Activated CD4-positive, alpha-beta T cell treated with anti-CD3 and anti-CD28 coated beads, Interleukin-2, amount 10 ng/mL, durations not matched to agents 24 days and 14 days (primary cell): ENCODE measurements around the gene EXOC4. TPM values are rescaled to one million over a fixed set of nuclear protein-coding genes. Genes with fewer than 3 reads are reported as not detected.
"Not testable (repeated sequence)": the region's sequence is repeated elsewhere in the genome, so short reads cannot be mapped to it uniquely, and the experiment has no call there.

Source experiments
- DNase-seq: peaks from one replicate; pipeline ENCODE4 v3.0.0; 2022
- H3K27ac Mint-ChIP-seq: one replicate; pipeline ENCODE4 v1.8.0; 2022; ENCODE audit warnings: mild to moderate bottlenecking, mixed read lengths
- H3K27me3 Mint-ChIP-seq: one replicate; pipeline ENCODE4 v1.8.0; 2022; ENCODE audit warnings: mixed read lengths
- H3K36me3 Mint-ChIP-seq: one replicate; pipeline ENCODE4 v1.8.0; 2022; ENCODE audit warnings: low read depth, mild to moderate bottlenecking, mixed read lengths
- H3K4me1 Mint-ChIP-seq: one replicate; pipeline ENCODE4 v1.8.0; 2021; ENCODE audit warnings: mixed read lengths
- H3K4me3 Mint-ChIP-seq: one replicate; pipeline ENCODE4 v1.8.0; 2022; ENCODE audit warnings: mild to moderate bottlenecking, moderate library complexity, mixed read lengths
- H3K9me3 Mint-ChIP-seq: one replicate; pipeline ENCODE4 v1.8.0; 2021; ENCODE audit warnings: mixed read lengths
- intact Hi-C: fragments of 100-400 bp; cut with micrococcal nuclease; formaldehyde crosslinking; loops from one replicate; pipeline ENCODE4 v1.15.1; 2023
- total RNA-seq: library from RNA; stranded (reverse); gene quantifications from 2 replicates; pipeline ENCODE4 v1.2.3, GENCODE V29; 2022

EXOC4 gene
- total RNA-seq, 1 donor from 2014 or later = 53.0 TPM

DNA sequence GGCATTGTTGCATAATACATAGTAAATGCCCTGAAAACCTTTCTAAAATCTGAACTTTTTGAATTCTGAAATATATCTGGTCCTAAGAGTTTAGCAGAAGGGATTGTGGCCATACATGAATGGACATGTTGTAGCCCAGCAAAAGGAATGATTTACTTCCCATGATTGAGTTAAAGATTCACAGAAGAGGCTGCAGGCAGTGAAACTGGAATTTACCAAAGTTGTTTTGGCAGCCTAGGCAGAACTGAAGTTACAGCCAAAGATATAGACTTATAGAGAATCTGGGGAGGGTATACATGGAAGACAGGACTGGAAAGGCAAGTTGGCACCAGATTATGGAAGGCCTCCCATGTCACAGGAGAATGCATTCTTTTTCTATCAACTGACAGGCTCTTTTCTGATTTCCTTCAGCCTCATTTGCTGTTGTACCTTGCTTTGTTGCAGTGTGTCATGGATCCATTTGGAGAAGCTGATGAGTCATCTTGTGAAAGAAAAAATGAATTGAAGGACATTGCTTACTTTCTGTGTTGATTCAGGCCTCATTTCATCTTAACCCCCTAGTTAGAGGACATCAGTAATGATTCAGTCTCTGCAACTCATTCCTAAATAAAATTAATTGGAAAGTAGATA lies 518.1 kb downstream of the EXOC4 start:
- Mint-ChIP-seq H3K4me3 (no peak overlapping the region), H3K27ac (no peak overlapping the region), H3K36me3 (no peaks in the 10 kb centered on the region), H3K4me1 (no peaks in the 10 kb centered on the region), H3K27me3 (no peaks in the 10 kb centered on the region), H3K9me3 (no peaks in the 10 kb centered on the region)
- no peak for DNase-seq
- intact Hi-C loops = no loop called here

DNA sequence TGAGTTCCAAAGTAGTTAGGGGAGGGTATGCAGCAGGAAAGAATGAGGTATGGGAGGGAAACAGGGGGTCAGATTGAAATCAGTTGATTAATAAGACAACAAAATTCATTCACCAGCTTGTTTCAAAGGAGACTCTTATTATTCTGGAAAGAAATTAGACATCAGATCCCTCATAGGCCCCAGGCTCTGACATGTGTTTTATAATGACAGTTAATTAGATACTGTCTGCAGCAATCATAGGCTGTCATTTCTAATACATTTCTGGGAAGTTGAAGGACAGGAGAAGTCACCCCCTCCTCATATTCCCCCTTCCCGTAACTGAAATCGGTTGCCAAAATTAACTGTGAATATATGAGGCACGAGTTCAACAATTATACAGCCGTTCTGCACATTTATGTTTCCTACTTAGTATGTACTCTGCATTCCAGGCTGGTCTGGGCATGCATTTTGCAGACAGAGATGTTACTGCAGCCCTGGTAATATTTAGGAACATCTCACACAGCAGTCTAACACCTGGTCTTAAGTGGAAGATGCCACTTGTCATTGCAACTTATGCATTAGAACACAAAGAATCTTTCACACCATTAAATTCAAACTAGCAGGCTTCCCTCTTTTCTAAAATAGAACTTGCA lies 519.0 kb downstream of the EXOC4 start:
- Mint-ChIP-seq H3K9me3 (no peaks in the 10 kb centered on the region), H3K27me3 (no peaks in the 10 kb centered on the region), H3K4me3 (no peak overlapping the region), H3K36me3 (no peaks in the 10 kb centered on the region), H3K27ac (no peak overlapping the region), H3K4me1 (no peaks in the 10 kb centered on the region)
- no peak for DNase-seq
- intact Hi-C loops = no loop called here

DNA sequence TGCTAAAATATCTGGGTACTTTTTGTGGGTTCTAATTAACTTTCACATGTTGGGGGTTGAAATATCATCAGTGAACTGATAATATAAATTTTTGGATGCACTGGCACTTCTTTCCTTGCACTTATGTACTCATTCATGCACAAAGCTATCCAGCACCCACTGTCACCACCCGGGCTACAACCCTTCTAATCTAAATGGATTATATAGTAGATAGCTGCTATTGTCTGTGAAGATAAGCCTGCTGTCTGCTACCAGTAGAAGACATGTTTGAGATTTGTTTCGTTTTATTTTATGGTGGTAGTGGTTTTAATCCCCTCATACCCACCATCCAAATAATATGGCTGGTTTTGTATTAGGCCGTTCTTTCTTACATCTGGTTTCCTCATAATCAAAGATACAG lies 520.7 kb downstream of the EXOC4 start:
- no peak overlapping the region for H3K4me3 Mint-ChIP-seq
- no peaks in the 10 kb centered on the region for H3K4me1 Mint-ChIP-seq
- no peak for DNase-seq
- no peak overlapping the region for H3K27ac Mint-ChIP-seq
- intact Hi-C loops = no loop called here
- H3K9me3 Mint-ChIP-seq = peaks cover 4% of the 10 kb centered on the region
- no peaks in the 10 kb centered on the region for H3K36me3 Mint-ChIP-seq
- H3K27me3 Mint-ChIP-seq = no peaks in the 10 kb centered on the region

DNA sequence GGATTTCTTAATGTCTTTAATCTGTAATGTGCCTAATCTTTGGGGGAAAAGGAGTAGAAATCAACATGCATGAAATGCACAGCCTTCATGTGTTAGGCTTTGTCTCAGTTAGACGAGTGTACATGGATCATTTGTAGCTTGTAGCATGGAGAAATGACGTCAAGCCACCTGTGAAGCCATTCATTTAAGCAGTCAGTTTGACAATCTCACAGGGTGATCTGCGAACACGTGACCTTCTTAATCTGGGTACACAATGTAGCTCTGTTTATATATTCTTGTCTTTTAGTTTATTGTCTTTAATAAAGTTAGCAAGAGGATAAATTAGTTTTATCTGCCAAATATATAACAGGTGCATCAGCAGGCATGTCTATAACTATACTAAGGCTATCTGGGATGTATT lies 522.3 kb downstream of the EXOC4 start:
- Mint-ChIP-seq H3K9me3 (peaks cover 11% of the 10 kb centered on the region), H3K4me1 (no peaks in the 10 kb centered on the region), H3K36me3 (no peaks in the 10 kb centered on the region), H3K27me3 (no peaks in the 10 kb centered on the region), H3K27ac (no peak overlapping the region), H3K4me3 (no peak overlapping the region)
- intact Hi-C loops = no loop called here
- DNase-seq = no peak

DNA sequence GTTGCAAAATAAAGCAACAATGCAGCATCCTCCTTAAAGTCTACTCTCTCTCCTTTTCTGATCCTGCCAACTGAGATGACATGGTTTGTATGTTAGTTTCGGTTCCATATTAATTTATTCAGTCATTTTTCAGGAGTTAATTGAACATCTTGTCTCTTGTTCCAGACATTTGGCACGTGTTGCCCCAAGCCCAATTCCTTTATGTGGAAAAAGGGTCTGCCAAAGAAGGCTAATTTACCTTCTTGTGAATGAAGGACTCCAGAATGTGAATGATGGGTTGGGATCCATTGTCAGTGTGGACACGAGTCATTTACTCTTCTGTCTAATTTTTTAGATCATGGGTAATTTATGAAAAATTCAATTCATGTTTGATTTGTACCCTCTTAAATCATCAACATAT lies 523.4 kb downstream of the EXOC4 start:
- peaks cover 11% of the 10 kb centered on the region for H3K9me3 Mint-ChIP-seq
- no peaks in the 10 kb centered on the region for H3K36me3 Mint-ChIP-seq
- intact Hi-C loops = no loop called here
- no peak overlapping the region for H3K27ac Mint-ChIP-seq
- H3K27me3 Mint-ChIP-seq = no peaks in the 10 kb centered on the region
- H3K4me1 Mint-ChIP-seq = no peaks in the 10 kb centered on the region
- no peak for DNase-seq
- no peak overlapping the region for H3K4me3 Mint-ChIP-seq

DNA sequence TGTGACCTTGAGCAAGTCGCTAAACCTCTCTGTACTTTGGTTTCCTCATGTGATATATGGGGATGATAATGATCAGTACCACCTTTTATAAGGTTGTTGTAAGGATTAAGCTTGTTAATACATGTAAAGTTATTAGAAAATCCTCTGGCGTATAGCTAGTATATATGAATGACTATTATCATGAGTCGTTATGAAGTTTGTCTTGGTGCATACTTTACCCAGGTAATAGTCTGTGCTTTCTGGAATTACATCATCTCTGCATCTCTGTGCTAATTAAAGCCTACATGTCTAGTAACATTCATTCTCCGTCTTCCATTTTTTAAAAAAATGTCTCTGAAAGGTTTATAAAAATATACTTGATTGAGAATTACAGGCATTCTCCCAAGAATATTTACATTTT lies 524.8 kb downstream of the EXOC4 start:
- intact Hi-C loops = no loop called here
- Mint-ChIP-seq H3K4me1 (no peaks in the 10 kb centered on the region), H3K27ac (no peak overlapping the region)

DNA sequence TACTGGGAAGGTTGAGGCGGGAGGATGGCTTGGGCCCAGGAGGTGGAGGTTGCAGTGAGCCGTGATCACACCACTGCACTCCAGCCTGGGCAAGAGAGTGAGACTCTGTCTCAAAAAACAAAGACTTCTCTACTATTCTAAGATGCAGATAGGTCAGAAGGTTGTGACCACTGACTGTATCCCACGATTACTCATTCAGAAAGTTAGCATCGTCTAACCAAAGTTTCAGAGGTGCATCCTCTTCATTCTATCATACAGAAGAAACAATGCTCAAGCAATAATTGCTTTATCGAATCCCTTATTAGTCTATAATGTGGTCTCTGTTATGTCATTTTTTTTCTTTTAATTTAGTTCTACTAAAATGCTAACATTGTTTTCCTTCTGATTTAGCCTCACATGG lies 525.6 kb downstream of the EXOC4 start:
- Mint-ChIP-seq H3K9me3 (peaks cover 11% of the 10 kb centered on the region), H3K27me3 (no peaks in the 10 kb centered on the region), H3K27ac (no peak overlapping the region), H3K4me1 (no peaks in the 10 kb centered on the region), H3K4me3 (no peak overlapping the region), H3K36me3 (no peaks in the 10 kb centered on the region)
- intact Hi-C loops = no loop called here
- no peak for DNase-seq

More for the DNA sequence above, 524.8 kb downstream of the EXOC4 start:
- no peak for DNase-seq
- H3K36me3 Mint-ChIP-seq = no peaks in the 10 kb centered on the region
- peaks cover 11% of the 10 kb centered on the region for H3K9me3 Mint-ChIP-seq
- H3K27me3 Mint-ChIP-seq = no peaks in the 10 kb centered on the region
- no peak overlapping the region for H3K4me3 Mint-ChIP-seq

DNA sequence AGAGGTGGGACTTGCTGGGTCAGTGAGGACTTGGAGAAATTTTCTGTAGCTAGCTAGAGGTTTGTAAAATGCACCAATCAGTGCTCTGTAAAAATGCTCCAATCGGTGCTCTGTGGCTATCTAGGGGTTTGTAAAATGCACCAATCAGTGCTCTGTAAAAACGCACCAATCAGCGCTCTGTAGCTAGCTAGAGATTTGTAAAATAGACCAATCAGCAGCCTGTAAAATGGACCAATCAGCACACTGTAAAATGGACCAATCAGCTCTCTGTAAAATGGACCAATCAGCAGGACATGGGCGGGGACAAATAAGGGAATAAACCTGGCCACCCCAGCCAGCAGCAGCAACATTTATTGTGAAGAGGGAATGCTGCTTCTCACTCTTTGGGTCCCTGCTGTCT lies 526.7 kb downstream of the EXOC4 start:
- H3K27ac Mint-ChIP-seq, H3K36me3 Mint-ChIP-seq, DNase-seq, H3K4me3 Mint-ChIP-seq, H3K27me3 Mint-ChIP-seq, intact Hi-C loops, H3K4me1 Mint-ChIP-seq: not testable (repeated sequence)
- peaks cover 11% of the 10 kb centered on the region for H3K9me3 Mint-ChIP-seq

DNA sequence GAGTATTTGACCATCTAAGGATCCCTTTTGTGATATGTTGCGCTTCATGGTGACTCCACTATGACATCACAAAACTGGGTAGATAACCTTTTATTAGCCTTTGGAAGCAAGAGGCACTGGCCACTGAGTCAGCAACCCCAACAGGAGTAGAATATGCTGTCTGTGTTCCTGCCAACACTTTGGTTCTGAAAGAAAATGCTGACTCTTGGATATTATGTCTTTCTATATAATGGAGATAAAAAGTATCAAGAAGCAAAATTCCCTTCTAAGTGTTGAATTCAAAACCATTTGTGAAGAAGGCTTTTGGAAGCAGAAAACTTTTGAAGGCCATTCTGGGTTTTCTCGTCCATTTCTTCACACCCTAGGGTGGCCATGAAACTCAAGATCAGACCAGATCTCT lies 528.0 kb downstream of the EXOC4 start:
- Mint-ChIP-seq H3K4me3 (no peak overlapping the region), H3K27ac (no peak overlapping the region), H3K27me3 (no peaks in the 10 kb centered on the region), H3K9me3 (peaks cover 11% of the 10 kb centered on the region), H3K36me3 (no peaks in the 10 kb centered on the region), H3K4me1 (no peaks in the 10 kb centered on the region)
- intact Hi-C loops = no loop called here
- no peak for DNase-seq

DNA sequence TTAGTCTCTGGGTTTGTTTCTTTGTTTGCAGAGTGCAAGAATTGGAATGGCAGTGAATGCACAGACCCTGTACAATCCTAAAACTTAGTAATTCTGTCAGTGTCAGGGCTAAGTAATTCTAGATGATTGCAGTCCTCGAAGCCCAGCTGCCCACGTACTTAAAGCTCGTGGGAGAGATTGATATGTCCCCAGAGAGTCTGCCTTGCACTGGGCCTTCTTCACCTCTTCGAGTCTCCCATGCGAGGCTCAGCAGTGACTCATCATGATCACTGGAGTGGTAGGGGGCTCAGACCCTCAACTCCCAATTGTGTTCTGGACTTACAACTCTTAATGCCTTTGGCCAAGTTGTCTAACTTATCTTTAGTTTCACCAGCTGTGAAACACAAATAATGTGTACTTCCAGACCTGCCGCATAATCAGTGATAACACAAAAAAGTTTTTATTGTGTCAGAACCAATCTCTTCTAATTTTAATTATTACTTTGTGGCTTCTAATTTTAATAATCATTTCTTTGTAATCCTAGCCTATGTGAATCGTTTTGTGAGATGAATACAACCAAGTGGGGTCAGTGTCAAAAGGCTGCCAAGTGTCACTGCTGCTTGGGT lies 528.7 kb downstream of the EXOC4 start:
- Mint-ChIP-seq H3K9me3 (peaks cover 11% of the 10 kb centered on the region), H3K36me3 (no peaks in the 10 kb centered on the region), H3K4me1 (no peaks in the 10 kb centered on the region), H3K27me3 (no peaks in the 10 kb centered on the region), H3K27ac (no peak overlapping the region), H3K4me3 (no peak overlapping the region)
- intact Hi-C loops = no loop called here
- no peak for DNase-seq

DNA sequence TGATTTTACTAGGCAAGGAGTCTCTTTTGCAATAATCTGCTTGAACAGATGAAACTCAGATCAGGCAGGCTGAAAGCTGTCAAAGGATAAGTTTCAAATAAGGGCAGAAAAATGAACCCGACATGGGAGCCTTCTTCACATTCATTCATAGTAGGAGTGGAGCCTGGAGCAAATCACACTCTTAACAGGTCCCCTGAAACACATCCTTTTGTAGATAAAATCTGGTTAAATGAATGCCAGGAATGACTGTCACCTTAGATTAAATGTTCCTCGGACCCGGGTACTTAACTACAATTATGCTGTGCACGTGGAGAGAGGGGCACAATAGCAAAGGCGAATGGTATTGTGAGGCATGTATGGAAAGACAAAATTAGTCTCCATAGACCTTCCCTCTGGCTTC lies 529.6 kb downstream of the EXOC4 start:
- no peak overlapping the region for H3K27ac Mint-ChIP-seq
- intact Hi-C loops = no loop called here
- no peak for DNase-seq
- H3K4me3 Mint-ChIP-seq = no peak overlapping the region
- no peaks in the 10 kb centered on the region for H3K27me3 Mint-ChIP-seq
- H3K9me3 Mint-ChIP-seq = peaks cover 8% of the 10 kb centered on the region
- H3K36me3 Mint-ChIP-seq = no peaks in the 10 kb centered on the region
- H3K4me1 Mint-ChIP-seq = no peaks in the 10 kb centered on the region

DNA sequence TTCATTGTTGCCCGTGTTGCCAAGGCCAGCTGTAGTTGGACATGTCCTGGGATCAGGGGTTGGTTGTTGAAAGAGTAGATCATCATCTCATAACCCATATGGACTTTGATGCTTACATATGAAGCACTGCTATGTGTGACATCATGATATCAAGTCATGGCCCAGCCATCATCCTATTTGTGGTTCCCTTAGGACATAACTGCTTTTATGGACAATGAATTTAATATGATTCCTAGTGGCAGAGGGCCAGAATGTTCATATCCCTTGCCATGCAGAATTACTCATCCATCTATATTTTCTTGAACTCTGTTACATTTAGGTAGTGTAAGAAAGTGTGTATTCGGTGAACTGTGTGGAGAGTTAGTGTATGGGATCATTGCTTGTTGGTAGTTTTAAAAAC lies 530.4 kb downstream of the EXOC4 start:
- Mint-ChIP-seq H3K9me3 (peaks cover 8% of the 10 kb centered on the region), H3K27ac (no peak overlapping the region), H3K36me3 (no peaks in the 10 kb centered on the region), H3K27me3 (no peaks in the 10 kb centered on the region), H3K4me1 (no peaks in the 10 kb centered on the region), H3K4me3 (no peak overlapping the region)
- intact Hi-C loops = no loop called here
- DNase-seq = no peak

DNA sequence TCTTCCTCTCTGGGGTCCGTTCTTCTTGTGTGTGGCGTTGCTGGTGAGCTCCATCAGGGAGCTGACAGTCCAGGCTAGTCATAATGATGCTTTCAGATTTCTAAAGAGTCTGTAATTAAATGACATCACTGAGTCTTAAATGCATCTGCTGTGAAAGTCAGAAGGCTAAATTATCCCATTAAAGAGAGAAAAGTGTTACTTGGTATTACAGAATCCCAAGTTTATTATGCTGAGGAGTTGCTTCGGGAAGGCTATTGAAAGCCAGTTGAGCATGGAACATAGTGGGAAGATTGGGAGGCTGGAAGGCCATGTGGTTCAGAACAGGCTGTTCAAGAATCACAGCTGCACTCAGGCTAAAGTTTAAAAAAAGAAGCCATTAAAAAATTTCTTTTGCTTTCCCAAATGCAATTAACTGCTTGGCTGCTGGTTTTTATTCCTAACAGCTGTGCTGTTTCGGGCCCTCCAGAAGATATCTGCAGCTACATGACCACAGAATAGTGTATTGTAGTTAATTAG lies 531.7 kb downstream of the EXOC4 start:
- Mint-ChIP-seq H3K4me3 (no peak overlapping the region), H3K4me1 (no peaks in the 10 kb centered on the region), H3K9me3 (peaks cover 7% of the 10 kb centered on the region), H3K27ac (no peak overlapping the region), H3K36me3 (no peaks in the 10 kb centered on the region), H3K27me3 (no peaks in the 10 kb centered on the region)
- intact Hi-C loops = no loop called here
- DNase-seq = no peak

DNA sequence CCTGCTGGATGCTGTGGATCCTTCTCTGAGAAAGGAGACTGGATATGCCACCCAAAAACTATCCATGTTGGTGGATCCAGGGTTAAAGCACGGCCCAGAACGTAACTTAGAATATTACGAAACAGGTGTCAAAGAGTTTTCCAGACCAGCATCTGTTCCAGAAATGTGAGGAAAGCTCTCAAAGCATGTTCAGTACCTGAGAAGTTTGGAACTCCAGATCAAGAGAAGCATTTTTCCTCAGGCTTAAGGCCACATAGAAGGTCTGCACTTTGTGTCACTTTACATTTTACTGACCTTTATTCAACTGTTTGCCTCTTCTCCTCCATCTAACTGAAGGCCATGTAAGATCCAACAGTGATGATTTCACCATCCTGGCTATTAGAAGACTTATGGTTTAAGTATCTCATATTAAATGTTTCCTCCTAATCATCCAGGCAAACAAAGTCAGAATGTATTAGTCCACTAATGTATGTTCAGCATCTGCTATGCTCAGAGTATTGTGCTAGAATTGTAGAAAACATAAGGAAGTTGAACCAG lies 533.6 kb downstream of the EXOC4 start:
- Mint-ChIP-seq H3K27ac (no peak overlapping the region), H3K36me3 (no peaks in the 10 kb centered on the region), H3K4me1 (no peaks in the 10 kb centered on the region), H3K27me3 (no peaks in the 10 kb centered on the region), H3K9me3 (peaks cover 6% of the 10 kb centered on the region), H3K4me3 (no peak overlapping the region)
- intact Hi-C loops = no loop called here
- DNase-seq = no peak
